GM10266 (cell line): ENCODE measurements around the gene MDM2.

ENCODE experiments used
- DNase-seq: peaks from one replicate; pipeline ENCODE4 v3.0.0; 2012; ENCODE audit errors: extremely low spot score
- CTCF ChIP-seq: IDR thresholded peaks from 2 replicates; pipeline ENCODE4 v1.5.1; 2012; ENCODE audit warnings: mild to moderate bottlenecking, low read depth; ENCODE audit not compliant: control insufficient read depth, insufficient read depth; ENCODE audit errors: missing control alignments

MDM2 gene

DNA sequence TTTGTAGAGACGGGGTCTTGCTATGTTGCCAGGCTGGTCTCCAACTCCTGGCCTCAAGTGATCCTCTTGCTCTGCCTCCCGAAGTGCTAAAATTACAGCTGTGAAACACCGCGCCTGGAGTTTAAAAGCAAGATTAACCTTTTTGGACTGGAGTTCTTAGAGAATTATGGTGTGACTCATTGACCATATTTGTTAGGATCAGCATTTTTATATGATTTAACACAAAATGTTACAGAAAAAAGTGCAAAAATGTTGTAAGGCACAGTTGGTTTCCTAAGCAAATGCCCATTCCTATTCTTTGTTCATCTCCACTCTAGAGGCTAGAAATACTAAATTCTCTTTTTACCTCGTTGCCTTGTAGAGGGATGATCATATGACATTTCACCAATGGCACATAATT, 34.4 kb upstream of the MDM2 start:
- TF ChIP-seq CTCF = no peak
- no peak for DNase-seq

GRCh38 chr12:68775121-68775630, 32.8 kb upstream of the MDM2 start:
- no peak for TF ChIP-seq CTCF
- DNase-seq = no peak

DNA sequence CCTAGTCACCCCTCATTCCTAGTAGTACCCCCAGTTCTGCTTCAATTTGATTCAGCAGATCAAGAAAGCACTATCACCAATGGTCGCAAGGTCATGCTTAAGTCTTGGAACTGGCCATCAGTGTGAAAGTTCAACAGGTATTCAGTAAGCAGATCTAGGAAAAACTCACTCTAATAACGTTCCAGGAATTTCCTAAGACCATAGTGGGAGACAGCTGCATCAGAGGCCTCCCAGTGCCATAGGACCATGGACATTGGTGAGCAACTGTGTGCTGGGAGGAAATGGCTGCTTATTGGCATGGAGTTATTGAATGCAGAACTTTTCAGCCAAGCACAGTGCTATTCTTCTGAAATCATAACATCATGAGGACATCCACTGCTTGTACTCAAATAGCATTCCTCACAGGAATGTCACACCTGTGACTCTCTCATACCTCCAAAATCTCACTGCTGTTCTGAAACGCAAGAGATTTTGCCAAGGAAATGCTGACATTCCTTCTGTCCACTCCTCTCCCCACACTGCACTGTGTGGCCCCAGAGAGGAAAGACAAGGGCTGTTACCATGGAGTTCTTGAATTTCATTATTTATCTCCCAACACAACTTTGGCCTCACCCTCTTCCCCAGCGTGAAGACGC, 30.9 kb upstream of the MDM2 start:
- no peak for TF ChIP-seq CTCF
- DNase-seq = no peak

DNA sequence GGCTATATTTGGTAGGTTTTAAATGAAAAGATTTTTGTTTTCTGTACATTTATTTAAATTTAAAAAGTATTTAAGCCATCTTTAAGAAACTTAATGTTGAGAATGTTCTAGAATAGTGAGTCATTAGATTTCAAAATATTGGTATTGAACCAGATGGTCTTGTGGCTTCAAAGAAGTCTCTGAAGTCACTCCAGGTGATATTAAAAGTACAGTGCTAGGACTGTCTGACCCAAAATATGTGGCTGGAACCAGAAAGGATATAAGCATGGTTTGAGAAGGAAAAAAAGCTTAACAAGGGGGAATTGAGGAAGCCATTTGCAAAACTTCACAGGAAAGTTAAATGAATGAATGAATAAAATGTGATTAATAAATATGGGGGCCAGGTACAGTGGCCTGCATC, 28.7 kb upstream of the MDM2 start:
- no peak for TF ChIP-seq CTCF
- no peak for DNase-seq

- no peak for DNase-seq
These were observed 27.2 kb upstream of the MDM2 start for GRCh38 chr12:68780731-68781130.

DNA sequence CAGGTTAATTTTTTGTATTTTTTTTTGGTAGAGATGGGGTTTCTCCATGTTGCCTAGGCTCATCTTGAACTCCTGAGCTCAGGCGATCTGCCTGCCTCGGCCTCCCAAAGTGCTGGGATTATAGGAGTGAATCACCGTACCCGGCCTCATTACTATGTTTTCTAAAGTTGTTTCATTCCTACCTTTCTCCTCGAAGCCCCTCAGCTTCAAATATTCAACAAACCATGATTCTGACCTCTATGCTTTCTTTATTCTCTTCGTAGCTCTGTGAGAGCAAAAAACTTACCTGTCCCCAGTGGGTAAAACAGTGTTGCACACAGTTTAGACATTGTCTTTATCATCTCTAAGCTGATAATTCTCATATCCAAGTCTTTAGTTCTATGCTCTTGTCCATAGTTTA, 26.2 kb upstream of the MDM2 start:
- TF ChIP-seq CTCF = no peak
- DNase-seq = no peak

More at GRCh38 chr12:68780731-68781130, 27.2 kb upstream of the MDM2 start:
- no peak for TF ChIP-seq CTCF

DNA sequence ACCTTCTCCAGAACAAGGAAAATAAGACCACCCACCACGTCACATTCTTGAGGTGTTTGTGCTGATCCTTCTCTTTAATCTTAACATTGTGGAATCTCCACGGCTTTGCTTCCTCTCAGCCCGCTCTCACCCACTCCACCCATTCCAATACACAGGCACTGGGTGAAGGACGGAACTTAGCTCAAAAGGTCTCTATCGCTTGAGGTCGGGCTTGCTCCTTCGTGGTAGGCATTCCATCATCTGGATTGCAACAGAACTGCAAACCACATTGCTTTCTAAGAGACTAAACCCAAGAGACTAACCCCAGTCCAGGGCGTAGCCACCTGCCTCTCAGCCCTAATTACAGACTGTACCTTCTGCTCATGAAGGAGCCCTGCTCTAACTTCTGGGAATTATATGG, 24.0 kb upstream of the MDM2 start:
- DNase-seq = no peak

More for the DNA sequence above, 24.0 kb upstream of the MDM2 start:
- no peak for TF ChIP-seq CTCF
